ENCODE results near the gene PDZRN3.
"Not testable (repeated sequence)": the region's sequence is repeated elsewhere in the genome, so short reads cannot be mapped to it uniquely, and the experiment has no call there.

PDZRN3 gene

GRCh38 chr3:73586190-73586589, 38.6 kb downstream of the PDZRN3 start:
- DNase-seq: no peak

GRCh38 chr3:73584873-73585272, 39.9 kb downstream of the PDZRN3 start:
- DNase-seq: no peak

- no peak for DNase-seq
These were observed 42.2 kb downstream of the PDZRN3 start for GRCh38 chr3:73582535-73582934.

- DNase-seq: no peak
These were observed 43.5 kb downstream of the PDZRN3 start for GRCh38 chr3:73581134-73581846.

- no peak for DNase-seq
These were observed 44.4 kb downstream of the PDZRN3 start for GRCh38 chr3:73580343-73580742.

GRCh38 chr3:73577704-73578103, 47.0 kb downstream of the PDZRN3 start:
- no peak for DNase-seq

- no peak for DNase-seq
These were observed 47.7 kb downstream of the PDZRN3 start for GRCh38 chr3:73576999-73577461.

GRCh38 chr3:73575953-73576352, 48.8 kb downstream of the PDZRN3 start:
- no peak for DNase-seq

GRCh38 chr3:73575519-73575918, 49.2 kb downstream of the PDZRN3 start:
- no peak for DNase-seq

GRCh38 chr3:73573204-73573603, 51.5 kb downstream of the PDZRN3 start:
- DNase-seq: no peak

- no peak for DNase-seq
These were observed 52.4 kb downstream of the PDZRN3 start for GRCh38 chr3:73572368-73572767.

- DNase-seq: no peak
These were observed 53.4 kb downstream of the PDZRN3 start for GRCh38 chr3:73571238-73571794.

- DNase-seq: no peak
These were observed 55.4 kb downstream of the PDZRN3 start for GRCh38 chr3:73569246-73569760.

- no peak for DNase-seq
These were observed 56.3 kb downstream of the PDZRN3 start for GRCh38 chr3:73568371-73568862.

GRCh38 chr3:73565374-73565773, 59.4 kb downstream of the PDZRN3 start:
- not testable (repeated sequence) for DNase-seq

GRCh38 chr3:73563896-73564582, 60.7 kb downstream of the PDZRN3 start:
- DNase-seq: no peak

- no peak for DNase-seq
These were observed 63.2 kb downstream of the PDZRN3 start for GRCh38 chr3:73561494-73561893.

GRCh38 chr3:73559749-73560148, 65.0 kb downstream of the PDZRN3 start:
- no peak for DNase-seq

- DNase-seq: no peak
These were observed 66.0 kb downstream of the PDZRN3 start for GRCh38 chr3:73558727-73559075.

- DNase-seq: no peak
These were observed 66.6 kb downstream of the PDZRN3 start for GRCh38 chr3:73557986-73558726.

- DNase-seq: no peak
These were observed 68.0 kb downstream of the PDZRN3 start for GRCh38 chr3:73556520-73557372.

GRCh38 chr3:73555076-73555475, 69.7 kb downstream of the PDZRN3 start:
- no peak for DNase-seq

All from activated T-cell treated with anti-CD3 and anti-CD28 coated beads, Interleukin-2, amount 50 U/mL, for 1 hour (primary cell).